HG03571 (cell line): Measurements from ENCODE around the gene TPST2.

Source experiments
- ATAC-seq: cut with Tn5 transposase; IDR thresholded peaks from one replicate; pipeline ENCODE4 v1.9.1; 2021; ENCODE audit not compliant: unreplicated experiment

The TPST2 gene

DNA sequence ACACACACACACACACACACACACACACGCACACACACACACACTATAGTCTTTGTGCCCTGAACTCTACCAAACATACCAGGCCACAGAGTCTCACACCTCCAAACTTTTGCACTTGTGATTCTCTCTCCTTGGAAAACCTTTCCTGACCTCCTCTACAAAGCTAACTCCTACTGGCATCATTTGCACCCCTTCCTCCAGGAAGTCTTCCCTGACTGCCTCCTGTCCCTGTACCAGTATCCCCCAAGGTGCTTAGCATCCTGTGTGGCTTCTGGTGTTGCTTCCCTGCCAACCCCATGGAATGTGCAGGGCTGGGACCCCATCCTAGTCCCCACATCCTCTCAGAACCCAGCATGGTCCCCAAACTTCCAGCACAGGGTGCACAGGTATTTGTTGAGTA lies 8.9 kb downstream of the TPST2 start:
- no peak for ATAC-seq

DNA sequence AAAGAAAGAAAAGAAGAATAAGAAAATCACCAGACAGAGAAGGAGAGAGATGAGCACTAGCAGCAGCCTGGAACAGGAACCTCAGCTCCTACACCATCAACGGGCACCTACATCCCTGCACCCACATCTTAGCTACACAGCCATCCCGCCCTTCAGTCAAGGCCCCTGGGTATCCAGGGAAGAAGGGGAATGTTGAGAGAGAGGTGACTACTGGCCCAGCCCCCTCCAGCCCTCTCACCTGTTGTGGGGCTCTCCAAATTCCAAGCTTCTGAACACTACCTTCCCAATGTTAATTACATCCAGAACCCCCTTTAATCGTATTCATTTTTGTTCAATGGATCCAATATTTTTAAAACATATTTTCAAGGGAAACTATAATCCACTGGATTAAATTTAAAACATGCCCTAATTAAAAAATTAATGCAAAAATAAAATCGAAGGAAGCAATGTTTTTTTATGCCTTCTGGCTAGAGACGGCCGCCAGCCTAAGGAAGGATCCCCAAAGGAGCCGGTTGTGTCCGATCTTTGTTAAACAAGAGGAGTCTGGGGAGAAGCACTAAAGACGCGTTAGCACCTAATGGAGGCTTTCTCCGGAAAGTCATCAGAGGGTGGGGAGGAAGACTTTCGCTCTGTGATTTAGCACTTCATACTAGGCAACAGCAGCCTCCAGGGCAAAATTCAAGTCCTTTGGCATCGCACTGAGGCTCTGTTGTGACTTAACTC lies 9.5 kb downstream of the TPST2 start:
- ATAC-seq: no peak

DNA sequence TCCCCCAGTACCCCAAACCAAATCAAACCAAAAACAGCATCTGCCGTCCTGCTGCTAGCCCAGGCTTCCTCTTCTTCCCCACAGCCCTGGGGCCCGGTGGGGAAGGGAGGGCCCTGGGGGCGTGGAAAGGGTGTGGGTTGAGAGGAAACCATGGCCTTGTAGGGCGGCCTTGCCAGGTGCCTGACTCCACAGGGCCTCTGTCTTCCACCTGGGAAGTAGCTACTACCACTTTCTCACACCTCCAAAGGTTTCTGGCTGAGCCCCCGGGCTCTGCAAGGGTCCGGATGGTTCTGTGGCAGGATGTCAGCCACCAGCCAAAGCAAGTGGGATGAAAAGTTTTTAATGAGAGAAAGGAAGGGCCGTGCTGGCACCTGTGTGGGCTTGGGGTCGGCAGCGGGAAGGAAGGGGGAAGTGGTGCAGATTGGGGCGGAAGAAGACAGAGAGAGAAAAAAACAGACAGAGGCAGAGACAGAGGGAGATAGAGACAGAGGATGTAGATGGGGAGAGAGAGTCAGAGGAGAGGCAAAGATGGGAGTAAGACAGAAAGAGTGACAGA lies 10.5 kb downstream of the TPST2 start:
- no peak for ATAC-seq

GRCh38 chr22:26577081-26577480 lies 12.9 kb downstream of the TPST2 start:
- ATAC-seq: no peak

GRCh38 chr22:26576026-26576680 lies 13.8 kb downstream of the TPST2 start:
- ATAC-seq: no peak

DNA sequence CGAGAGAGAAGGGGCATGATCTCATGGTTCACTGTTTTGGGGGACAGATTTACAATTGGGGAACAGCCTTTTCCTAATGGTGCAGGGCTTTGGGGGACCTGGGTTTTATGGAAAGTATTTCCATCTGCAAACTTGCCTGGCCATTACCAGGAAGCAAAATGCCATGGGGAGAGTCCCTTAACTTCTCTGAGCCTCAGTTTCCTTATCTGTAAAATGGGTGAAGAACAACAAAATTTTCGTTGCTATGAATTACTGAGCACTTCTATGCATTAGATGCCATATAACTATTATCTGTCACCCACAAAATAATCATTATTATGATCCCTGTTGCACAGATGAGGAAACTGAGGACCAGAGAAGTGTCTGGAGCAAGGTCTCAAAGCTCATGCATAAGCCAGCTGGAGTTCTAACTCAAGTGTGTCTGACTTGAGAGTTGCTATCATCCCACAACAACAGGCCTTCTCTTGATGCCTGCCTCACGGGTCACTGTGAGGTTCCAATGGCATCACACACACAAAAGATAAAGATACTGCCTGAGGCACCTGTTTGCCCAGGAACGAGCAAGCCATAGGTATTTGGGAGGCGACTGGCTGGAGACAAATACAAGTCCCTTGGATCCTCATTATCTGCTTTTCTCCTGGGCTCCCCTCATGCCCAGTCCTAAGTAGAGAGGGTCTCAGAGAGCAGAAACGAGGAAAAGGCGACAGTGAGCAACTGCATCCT lies 15.8 kb downstream of the TPST2 start:
- ATAC-seq: no peak

DNA sequence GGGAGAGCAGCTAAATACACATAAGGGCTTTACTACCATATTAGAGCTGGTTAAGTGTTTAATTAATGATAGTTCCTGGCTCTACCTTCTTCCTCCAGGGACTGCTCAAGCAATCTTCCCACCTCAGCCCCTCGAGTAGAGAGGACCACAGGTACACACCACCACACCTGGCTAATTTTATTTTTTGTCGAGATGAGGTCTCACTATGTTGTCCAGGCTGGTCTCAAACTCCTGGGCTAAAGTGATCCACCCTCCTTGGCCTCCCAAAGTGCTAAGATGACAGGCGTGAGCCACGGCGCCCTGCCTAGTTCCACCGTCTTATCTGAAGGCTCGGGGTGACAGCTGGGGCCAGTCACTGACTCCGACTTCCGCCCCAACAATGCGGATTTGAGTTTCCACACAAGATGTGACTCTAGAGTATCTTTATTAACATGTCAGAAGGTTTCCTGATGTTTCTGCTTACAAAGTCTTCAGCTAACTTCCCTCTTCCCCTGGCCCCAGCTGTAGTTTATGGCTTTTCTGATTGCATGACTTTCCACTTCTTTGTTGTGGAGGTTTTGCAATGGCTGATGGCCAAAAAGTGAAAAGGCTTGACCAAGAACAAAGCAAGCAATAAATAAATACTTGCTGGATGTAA lies 16.8 kb downstream of the TPST2 start:
- ATAC-seq: no peak

- no peak for ATAC-seq
These were observed 18.9 kb downstream of the TPST2 start for GRCh38 chr22:26570864-26571525.

DNA sequence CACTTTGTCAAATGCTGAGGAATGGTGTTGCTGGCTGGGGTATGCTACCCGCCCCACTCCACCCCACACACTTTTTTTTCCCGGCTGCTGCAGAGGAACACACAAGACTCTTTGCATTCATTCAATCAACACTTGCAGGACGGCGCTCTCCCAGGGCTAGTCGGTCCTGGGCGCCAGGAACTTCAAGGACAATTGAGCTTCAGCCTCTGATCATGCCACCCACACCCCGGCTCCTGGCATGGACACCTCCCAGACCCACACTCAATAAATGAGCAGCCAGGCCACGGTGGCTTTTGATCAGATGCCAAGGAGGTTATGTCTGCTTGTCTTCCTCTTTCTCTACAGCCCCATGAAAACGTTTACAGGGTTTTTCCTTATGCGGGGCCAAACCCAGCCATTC lies 19.8 kb downstream of the TPST2 start:
- ATAC-seq: no peak

- ATAC-seq: no peak
These were observed 21.7 kb downstream of the TPST2 start for GRCh38 chr22:26568207-26568706.

DNA sequence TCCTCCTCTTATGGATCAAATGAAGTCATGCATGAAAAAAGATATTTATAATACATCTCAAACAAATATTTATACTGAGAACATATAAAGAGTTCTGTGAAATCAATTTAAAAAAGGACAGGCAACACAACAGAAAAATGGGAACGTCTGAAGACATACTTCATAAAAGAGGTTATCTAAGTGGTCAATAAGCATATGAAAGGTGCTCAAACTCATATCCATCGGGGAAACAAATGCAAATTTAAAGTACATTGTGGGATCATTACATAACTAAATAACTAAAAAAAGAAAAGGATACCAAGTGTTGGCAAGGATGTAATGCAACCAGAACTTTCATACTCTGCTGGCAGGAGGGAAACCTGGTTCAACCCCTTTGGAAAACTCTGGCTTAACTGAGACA lies 22.3 kb downstream of the TPST2 start:
- ATAC-seq: no peak

DNA sequence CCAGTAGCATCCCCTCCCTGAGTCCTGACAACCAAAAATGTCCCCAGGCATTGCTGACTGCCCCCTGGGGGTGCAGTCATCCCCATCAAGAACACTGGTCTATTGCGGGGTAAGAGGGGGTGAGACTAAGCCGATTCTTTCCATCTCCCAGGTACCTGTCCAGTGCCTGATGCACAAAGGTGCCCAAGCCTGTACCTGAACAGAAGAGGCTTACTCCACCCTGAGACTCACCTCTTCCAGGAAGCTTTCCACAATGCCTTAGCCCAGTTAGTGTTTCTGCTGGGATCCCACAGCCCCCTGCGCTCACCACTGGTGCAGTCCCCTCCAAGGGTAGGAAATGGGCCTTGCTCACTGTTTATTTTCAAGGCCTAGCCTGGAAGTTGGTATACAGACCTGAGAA lies 22.9 kb downstream of the TPST2 start:
- ATAC-seq: no peak

DNA sequence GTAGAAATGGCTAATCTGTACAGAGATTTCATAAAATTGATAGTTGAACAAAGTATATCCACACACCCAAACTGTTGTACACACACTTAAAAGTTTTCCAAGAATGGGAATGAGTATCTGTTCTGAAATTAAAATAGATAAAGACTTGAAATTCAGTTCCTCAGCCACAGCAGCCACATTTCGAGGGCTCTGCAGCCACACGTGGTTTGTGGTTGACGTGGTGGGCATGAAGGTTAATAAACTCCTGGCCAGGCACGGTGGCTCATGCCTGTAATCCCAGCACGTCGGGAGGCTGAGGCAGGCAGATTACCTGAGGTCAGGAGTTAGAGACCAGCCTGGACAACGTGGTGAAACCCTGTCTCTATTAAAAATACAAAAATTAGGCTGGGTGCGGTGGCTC lies 24.0 kb downstream of the TPST2 start:
- ATAC-seq: no peak

DNA sequence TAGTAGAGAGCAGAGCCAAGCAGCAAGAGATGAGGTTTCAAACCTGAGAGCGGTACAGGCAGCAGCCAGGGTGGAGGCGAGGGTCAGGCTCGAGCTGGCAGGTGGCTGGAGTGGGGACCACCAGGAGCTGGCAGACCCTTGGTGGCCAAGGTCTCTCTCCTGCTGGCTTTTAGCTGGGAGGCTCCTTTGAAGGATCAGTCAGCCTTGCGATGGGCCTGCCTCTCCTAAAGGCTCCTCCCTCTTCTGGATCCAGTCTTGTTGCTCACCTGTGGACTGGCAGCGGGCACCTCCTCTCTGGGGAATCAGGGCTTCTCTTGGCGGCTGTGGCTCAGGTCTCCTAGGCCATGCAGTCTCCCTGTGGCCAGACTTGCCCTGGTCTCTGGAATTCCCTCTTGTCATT lies 24.8 kb downstream of the TPST2 start:
- no peak for ATAC-seq

GRCh38 chr22:26564672-26565071 lies 25.3 kb downstream of the TPST2 start:
- ATAC-seq: no peak

DNA sequence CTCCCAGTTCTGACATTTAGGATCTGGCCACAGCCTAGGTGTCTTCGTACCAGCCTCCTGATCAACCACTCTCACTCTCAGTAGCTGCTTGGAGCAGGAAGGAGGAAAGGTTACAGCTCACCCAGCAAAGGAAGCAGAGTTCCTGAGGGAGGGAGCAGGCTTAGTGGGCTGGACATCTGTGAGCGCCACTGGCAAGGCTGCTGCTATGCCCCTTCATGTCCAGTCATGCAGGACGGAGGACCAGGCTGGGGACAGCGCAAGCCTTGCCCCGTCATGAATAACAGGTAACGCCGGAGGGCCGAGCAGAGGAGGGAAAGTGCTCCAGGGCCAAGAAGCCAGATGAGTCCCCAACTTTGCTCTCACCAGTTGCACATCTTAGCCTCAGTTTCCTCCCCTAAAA lies 25.8 kb downstream of the TPST2 start:
- ATAC-seq: no peak

- no peak for ATAC-seq
These were observed 26.9 kb downstream of the TPST2 start for GRCh38 chr22:26563022-26563421.

GRCh38 chr22:26561756-26562417 lies 28.0 kb downstream of the TPST2 start:
- no peak for ATAC-seq

DNA sequence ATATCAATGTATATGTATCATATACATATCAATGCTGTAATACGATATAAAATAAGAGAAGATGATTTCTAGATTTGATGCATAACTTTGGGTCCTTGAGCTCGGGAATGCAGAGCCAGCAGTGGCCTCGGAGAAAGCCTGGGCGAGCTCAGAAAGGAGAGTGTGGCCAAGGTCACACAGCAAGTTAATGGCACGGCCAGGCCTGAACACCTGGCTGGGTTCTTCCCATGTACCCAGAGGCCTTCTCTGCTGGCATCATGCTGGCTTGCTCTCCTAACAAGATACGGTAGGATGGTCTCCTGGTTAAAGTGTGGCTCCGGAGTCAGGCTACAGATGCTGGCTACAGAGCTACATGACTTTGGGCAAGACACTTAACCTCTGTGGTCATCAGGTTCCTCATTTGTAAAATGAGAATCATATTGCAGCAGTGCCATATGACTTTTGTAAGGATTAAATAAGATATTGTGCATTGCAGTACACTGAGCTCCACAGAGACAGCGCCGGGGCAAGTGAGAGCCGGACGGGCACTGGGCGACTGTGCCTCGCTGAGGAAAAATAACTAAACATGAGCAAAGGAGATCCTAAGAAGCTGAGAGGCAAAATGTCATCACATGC lies 29.9 kb downstream of the TPST2 start:
- no peak for ATAC-seq
